Urinary bladder (tissue), 4 donors: ENCODE measurements around the gene ZNF841. TPM values are rescaled to one million over a fixed set of nuclear protein-coding genes. Genes with fewer than 3 reads are reported as not detected.
"Not testable (repeated sequence)": the region's sequence is repeated elsewhere in the genome, so short reads cannot be mapped to it uniquely, and the experiment has no call there.

ENCODE experiments used
- DNase-seq: peaks from one replicate; pipeline ENCODE4 v3.0.0-alpha.2; 2015; ENCODE audit errors: extremely low spot score
- H3K27ac ChIP-seq: one replicate; pipeline ENCODE4 v1.5.1; 2013; ENCODE audit warnings: low read depth, mild to moderate bottlenecking, moderate library complexity
- H3K36me3 ChIP-seq: one replicate; pipeline ENCODE4 v1.6.1; 2013; ENCODE audit warnings: mild to moderate bottlenecking, moderate library complexity; ENCODE audit not compliant: insufficient read depth
- H3K4me1 ChIP-seq: one replicate; pipeline ENCODE4 v1.6.1; 2013; ENCODE audit warnings: mild to moderate bottlenecking, moderate library complexity; ENCODE audit not compliant: insufficient read depth
- H3K4me3 ChIP-seq: one replicate; pipeline ENCODE4 v1.5.1; 2013; ENCODE audit warnings: low read depth, low read length
- WGBS: extraction: QIAGEN DNeasy Blood & Tissue Kit; methylation state at CpG from one replicate; pipeline ENCODE4 v1.1.7; 2013; 5-methylcytosine and 5-hydroxymethylcytosine counted together
- polyA plus RNA-seq: library from polyadenylated mRNA; stranded (reverse); fragments of 200-250 nt; gene quantifications from one replicate; pipeline ENCODE4 v1.2.3, GENCODE V29; 2013
- small RNA-seq: library from RNA; depleted of rRNA; stranded (forward); fragments of <200 nt; gene quantifications from one replicate; pipeline ENCODE3, GENCODE V24; 2014
- total RNA-seq: library from RNA; depleted of rRNA; stranded (reverse); fragments of >200 nt; gene quantifications from one replicate; pipeline ENCODE4 v1.2.3, GENCODE V29; 2014
- donor health status: healthy with polysubstance abuse.
- donor health status: healthy.

ZNF841 gene
- total and polyA plus RNA-seq, 2 donors: 7.0 to 62.0 TPM

DNA sequence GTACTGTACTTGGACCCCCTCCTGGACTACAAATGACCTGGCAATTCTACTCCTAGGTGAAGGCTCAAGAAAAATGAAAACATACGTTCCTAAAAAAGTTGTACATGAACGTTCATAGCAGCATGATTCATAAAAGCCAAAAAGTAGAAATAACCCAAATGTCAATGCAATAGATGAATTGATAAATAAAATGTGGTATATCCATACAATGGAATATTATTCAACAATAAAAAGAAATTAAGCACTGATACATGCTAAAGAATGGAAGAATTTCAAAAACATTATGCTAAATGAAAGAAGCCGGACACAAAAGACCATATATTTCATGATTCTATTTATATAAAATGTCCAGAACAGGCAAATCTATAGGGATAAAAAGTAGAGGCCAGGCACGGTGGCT lies 56.4 kb downstream of the ZNF841 start:
- peaks cover 46% of the 10 kb centered on the region for H3K36me3 ChIP-seq

DNA sequence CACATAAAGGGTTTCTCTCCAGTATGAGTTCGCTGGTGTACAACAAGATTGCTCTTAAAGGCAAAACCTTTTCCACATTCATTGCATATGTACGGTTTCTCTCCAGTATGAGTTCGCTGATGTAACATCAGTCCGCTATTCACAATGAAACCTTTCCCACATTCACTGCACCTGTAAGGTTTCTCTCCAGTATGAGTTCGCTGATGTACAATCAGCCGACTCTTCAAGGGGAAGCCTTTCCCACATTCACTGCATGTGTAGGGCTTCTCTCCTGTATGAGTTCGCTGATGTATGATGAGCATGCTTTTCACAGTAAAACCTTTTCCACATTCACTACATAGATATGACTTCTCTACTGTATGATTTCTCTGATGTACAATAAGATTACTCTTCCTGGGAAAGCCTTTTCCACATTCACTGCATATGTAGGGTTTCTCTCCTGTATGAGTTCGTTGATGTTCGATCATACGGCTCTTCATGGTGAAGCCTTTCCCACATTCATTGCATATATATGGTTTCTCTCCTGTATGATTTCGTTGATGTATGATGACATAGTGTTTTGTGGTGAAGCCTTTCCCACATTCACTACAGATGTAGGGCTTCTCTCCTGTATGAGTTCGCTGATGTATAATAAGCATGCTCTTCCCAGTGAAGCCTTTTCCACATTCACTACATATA lies 61.4 kb downstream of the ZNF841 start:
- WGBS: 98% methylated on average over 12 of the region's 12 CpGs
- Histone ChIP-seq H3K4me3 (no peak overlapping the region), H3K36me3 (peaks cover 31% of the 10 kb centered on the region)

More for the DNA sequence above, 56.4 kb downstream of the ZNF841 start:
- WGBS: 99% methylated on average over 4 of the region's 4 CpGs
- Histone ChIP-seq H3K27ac (no peak overlapping the region), H3K4me1 (no peaks in the 10 kb centered on the region), H3K4me3 (no peak overlapping the region)
- no peak for DNase-seq

DNA sequence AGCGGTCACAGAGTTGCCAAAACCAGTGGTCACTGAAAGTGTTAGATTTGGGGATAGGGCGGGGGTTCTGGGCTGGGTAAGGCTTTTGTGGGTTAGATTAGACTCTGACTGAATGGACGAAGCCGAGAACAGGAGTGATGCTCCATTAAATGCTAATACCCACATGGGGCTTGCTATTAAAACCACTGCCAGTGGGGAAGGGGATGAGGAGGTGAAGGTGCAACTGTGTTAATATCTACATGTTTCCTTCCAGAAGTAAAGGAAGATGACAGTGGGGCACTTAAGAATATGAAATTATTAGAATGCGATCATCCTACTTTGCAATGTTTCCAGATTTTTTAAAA lies 66.8 kb downstream of the ZNF841 start:
- H3K36me3 ChIP-seq: peaks cover 6% of the 10 kb centered on the region
- peak overlapping the region; percentile 68 for H3K4me3 ChIP-seq
- no peaks in the 10 kb centered on the region for H3K4me1 ChIP-seq
- H3K27ac ChIP-seq: peak overlapping the region; percentile 77
- DNase-seq: no peak
- WGBS: 15% methylated on average over 5 of the region's 5 CpGs

More for the DNA sequence above, 61.4 kb downstream of the ZNF841 start:
- H3K27ac ChIP-seq: no peak overlapping the region
- no peaks in the 10 kb centered on the region for H3K4me1 ChIP-seq
- DNase-seq: no peak

DNA sequence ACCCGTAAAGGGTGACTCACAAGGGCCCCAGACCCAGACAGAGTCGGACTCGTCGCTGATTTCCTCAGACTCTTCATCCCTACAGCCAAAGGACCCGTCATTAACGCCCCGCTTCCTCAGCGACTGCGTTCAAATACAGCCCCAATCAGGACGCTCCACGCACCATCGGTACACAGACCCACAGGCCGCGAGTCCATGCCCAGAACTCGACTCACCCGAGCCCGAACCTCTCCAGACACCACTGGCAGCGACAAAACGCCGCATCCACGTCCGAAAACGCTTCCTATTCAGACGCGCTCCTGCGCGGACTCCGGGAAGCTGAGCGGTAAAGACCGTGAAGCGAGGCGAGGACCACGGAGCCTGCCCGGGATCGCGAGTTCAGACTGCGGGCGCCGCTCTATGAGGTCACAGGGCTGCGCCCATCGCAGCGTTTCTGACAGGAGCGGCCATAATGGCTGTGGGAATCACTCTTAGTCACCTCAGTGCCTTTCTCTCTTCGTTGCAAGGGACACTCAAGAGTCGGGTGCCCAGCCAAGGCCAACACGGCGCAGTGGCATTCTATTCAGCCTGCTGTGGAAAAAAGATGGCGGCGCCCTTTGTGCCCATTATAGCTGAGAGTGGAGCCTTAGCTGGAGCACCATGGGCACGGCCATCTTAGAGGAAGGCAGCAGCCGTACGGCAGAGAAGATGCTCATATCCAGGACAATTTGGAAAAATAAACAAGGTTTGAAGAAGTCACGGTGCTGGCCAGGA lies 67.4 kb downstream of the ZNF841 start, which contains the start of gene ZNF614:
TSS of gene ZNF614 (minus strand) at position 353 of the 753 bp plus-strand sequence. CDS start 2,634 bp downstream, outside the sequence.
- WGBS: under 1% methylated on average over 53 of the region's 53 CpGs
- H3K36me3 ChIP-seq: peaks cover 10% of the 10 kb centered on the region
- DNase-seq: peak; percentile 81
- peak within 1 kb of the TSS; percentile 77 for H3K27ac ChIP-seq
- H3K4me3 ChIP-seq: peak within 1 kb of the TSS; percentile 68
- no peaks in the 10 kb centered on the region for H3K4me1 ChIP-seq

DNA sequence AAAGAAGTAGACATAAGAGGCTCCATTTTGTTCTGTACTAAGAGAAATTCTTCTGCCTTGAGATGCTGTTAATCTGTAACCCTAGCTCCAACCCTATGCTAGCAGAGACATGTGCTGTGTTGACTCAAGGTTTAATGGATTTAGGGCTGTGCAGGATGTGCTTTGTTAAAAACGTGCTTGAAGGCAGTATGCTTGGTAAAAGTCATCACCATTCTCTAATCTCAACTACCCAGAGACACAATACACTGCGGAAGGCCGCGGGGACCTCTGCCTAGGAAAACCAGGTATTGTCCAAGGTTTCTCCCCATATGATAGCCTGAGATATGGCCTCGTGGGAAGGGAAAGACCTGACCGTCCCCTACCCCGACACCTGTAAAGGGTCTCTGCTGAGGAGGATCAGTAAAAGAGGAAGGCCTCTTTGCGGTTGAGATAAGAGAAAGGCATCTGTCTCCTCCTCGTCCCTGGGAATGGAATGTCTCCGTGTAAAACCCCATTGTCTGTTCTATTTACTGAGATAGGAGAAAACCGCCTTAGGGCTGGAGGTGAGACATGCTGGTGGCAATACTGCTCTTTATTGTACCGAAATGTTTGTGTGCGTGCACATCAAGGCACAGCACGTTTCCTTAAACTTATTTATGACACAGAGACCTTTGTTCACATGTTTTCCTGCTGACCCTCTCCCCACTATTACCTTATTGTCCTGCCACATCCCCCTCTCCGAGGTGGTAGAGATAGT lies 69.1 kb downstream of the ZNF841 start:
- not testable (repeated sequence) for H3K27ac ChIP-seq, DNase-seq, H3K4me1 ChIP-seq, H3K4me3 ChIP-seq
- peaks cover 14% of the 10 kb centered on the region for H3K36me3 ChIP-seq
- WGBS: 80% methylated on average over 15 of the region's 15 CpGs

DNA sequence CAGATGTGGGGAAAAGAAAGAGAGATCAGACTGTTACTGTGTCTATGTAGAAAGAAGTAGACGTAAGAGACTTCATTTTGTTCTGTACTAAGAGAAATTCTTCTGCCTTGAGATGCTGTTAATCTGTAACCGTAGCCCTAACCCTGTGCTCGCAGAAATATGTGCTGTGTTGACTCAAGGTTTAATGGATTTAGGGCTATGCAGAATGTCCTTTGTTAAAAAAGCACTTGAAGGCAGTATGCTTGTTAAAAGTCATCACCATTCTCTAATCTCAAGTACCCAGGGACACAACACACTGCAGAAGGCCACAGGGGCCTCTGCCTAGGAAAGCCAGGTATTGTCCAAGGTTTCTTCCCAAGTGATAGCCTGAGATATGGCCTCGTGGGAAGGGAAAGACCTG lies 71.1 kb downstream of the ZNF841 start:
- DNase-seq, H3K4me3 ChIP-seq, H3K4me1 ChIP-seq, H3K27ac ChIP-seq: not testable (repeated sequence)
- peaks cover 19% of the 10 kb centered on the region for H3K36me3 ChIP-seq
- WGBS: 96% methylated on average over 4 of the region's 4 CpGs

DNA sequence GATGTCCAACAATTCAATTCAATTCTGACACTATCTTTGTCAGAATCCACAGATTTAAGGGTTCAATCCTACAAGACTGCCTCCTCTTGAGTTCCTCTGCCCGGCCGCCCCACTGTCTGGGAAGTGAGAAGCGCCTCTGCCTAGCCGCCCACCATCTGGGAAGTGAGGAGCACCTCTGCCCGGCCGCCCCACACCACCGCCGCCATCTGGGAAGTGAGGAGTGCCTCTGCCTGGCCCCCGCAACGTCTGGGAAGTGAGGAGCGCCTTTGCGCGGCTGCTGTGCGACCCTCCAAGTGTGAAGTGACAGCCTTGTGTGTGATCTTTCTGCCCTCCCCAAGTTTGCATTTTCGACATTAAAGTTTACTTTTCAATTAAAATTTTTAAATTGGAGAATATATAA lies 73.4 kb downstream of the ZNF841 start:
- H3K27ac ChIP-seq: no peak overlapping the region
- WGBS: 99% methylated on average over 15 of the region's 15 CpGs
- no peaks in the 10 kb centered on the region for H3K4me1 ChIP-seq
- peaks cover 27% of the 10 kb centered on the region for H3K36me3 ChIP-seq
- no peak overlapping the region for H3K4me3 ChIP-seq
- DNase-seq: no peak

DNA sequence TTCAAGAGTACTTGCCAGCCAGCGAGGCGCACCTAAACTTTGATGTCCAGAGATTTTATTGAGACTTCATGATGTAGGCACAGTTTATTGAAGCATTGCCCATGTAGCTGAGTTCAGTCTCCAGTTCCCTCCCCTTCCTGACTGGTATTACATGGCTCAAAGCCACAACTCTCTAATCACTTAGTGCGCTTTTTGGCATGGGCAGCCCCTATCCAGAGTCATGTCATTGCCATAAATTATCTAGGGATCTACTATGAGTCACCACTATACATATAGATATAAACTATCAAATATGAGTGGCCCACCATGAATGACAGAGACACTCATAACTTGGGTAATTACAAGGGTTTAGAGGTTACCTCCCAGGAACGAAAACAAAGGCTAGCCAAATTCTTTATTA lies 75.1 kb downstream of the ZNF841 start:
- no peak for DNase-seq
- 99% methylated on average over 4 of the region's 4 CpGs for WGBS
- no peak overlapping the region for H3K27ac ChIP-seq
- peaks cover 35% of the 10 kb centered on the region for H3K36me3 ChIP-seq
- no peaks in the 10 kb centered on the region for H3K4me1 ChIP-seq
- H3K4me3 ChIP-seq: no peak overlapping the region

Small RNA genes lying within 50 kb of the gene (small RNA-seq; reads per million reads assigned to genes)
- not detected for gene RPL37P23

Other genes with a start within 250 kb of the ZNF841 start
- 26.8 TPM for gene ZNF577, start 207.8 kb downstream of the ZNF841 start, total RNA-seq
- 17.2 TPM for gene ZNF577, start 207.8 kb downstream of the ZNF841 start, polyA plus RNA-seq
- gene ZNF649, start 190.7 kb downstream of the ZNF841 start, total RNA-seq: 16.6 TPM
- 12.4 TPM for gene ZNF649, start 190.7 kb downstream of the ZNF841 start, polyA plus RNA-seq
- gene ZNF613, start 168.3 kb downstream of the ZNF841 start, total RNA-seq: 11.3 TPM
- 4.3 TPM for gene ZNF613, start 168.3 kb downstream of the ZNF841 start, polyA plus RNA-seq
- gene ZNF350, start 108.9 kb downstream of the ZNF841 start, total RNA-seq: 19.7 TPM
- gene ZNF350, start 108.9 kb downstream of the ZNF841 start, polyA plus RNA-seq: 9.0 TPM
- 28.3 TPM for gene ZNF615, start 87.6 kb downstream of the ZNF841 start, total RNA-seq
- 8.1 TPM for gene ZNF615, start 87.6 kb downstream of the ZNF841 start, polyA plus RNA-seq
- gene ZNF614, start 67.4 kb downstream of the ZNF841 start, total RNA-seq: 21.1 TPM
- gene ZNF614, start 67.4 kb downstream of the ZNF841 start, polyA plus RNA-seq: 6.5 TPM
- 28.6 TPM for gene ZNF432, start 46.9 kb downstream of the ZNF841 start, total RNA-seq
- gene ZNF432, start 46.9 kb downstream of the ZNF841 start, polyA plus RNA-seq: 5.7 TPM
- 26.1 TPM for gene ZNF616, start 44.2 kb upstream of the ZNF841 start, total RNA-seq
- gene ZNF616, start 44.2 kb upstream of the ZNF841 start, polyA plus RNA-seq: 4.9 TPM
- 27.8 TPM for gene ZNF836, start 75.9 kb upstream of the ZNF841 start, total RNA-seq
- 6.7 TPM for gene ZNF836, start 75.9 kb upstream of the ZNF841 start, polyA plus RNA-seq
- 93.6 TPM for gene PPP2R1A, start 94.3 kb upstream of the ZNF841 start, total RNA-seq
- 182 TPM for gene PPP2R1A, start 94.3 kb upstream of the ZNF841 start, polyA plus RNA-seq
- gene ZNF766, start 173.8 kb upstream of the ZNF841 start, total RNA-seq: 28.1 TPM
- gene ZNF766, start 173.8 kb upstream of the ZNF841 start, polyA plus RNA-seq: 11.7 TPM
- 18.8 TPM for gene ZNF480, start 201.4 kb upstream of the ZNF841 start, total RNA-seq
- gene ZNF480, start 201.4 kb upstream of the ZNF841 start, polyA plus RNA-seq: 5.3 TPM
- gene ZNF610, start 240.5 kb upstream of the ZNF841 start, total RNA-seq: 8.4 TPM
- 2.2 TPM for gene ZNF610, start 240.5 kb upstream of the ZNF841 start, polyA plus RNA-seq